ENCODE measurements around the gene KLHDC8A. TPM values are rescaled to one million over a fixed set of nuclear protein-coding genes. Genes with fewer than 3 reads are reported as not detected.
"Not testable (repeated sequence)": the region's sequence is repeated elsewhere in the genome, so short reads cannot be mapped to it uniquely, and the experiment has no call there.

KLHDC8A gene
- total and polyA plus RNA-seq, 7 experiments from 2014 or later = not detected

GRCh38 chr1:205392650-205393049 is 35.9 kb upstream of the KLHDC8A start:
- H3K27me3 ChIP-seq (ENCODE audit: control insufficient read depth in 2 of 2, insufficient read depth in 2 of 2, low read length in 2 of 2) = peaks cover 0 to 4% of the 10 kb centered on the region in 2 donors
- no peak for ATAC-seq
- intact Hi-C loops (cut with micrococcal nuclease) = no loop called here
- Mint-ChIP-seq H3K27me3 (peaks cover 13 to 53% (median 30%) of the 10 kb centered on the region in 5 donors), H3K27ac (no peak overlapping the region), H3K4me1 (peaks cover 0 to 10% (median 0%) of the 10 kb centered on the region in 7 donors), H3K36me3 (no peaks in the 10 kb centered on the region), H3K4me3 (no peak overlapping the region), H3K9me3 (peaks cover 0 to 2% (median 0%) of the 10 kb centered on the region in 11 donors)
- CTCF ChIA-PET = interaction anchor here (0.7 to 2.4 kb wide), 2 partner anchors 93 to 132 kb away, joined by 4 to 8 read pairs; no protein-coding TSS in a partner anchor
- POLR2A ChIA-PET = no interaction called here
- H3K9me3 ChIP-seq (ENCODE audit: control insufficient read depth in 2 of 3, low read length in 3 of 3) = no peaks in the 10 kb centered on the region
- no peaks in the 10 kb centered on the region for H3K4me1 ChIP-seq (ENCODE audit: control insufficient read depth in 2 of 2, insufficient read depth in 2 of 2, low read length in 2 of 2)
- no peak overlapping the region for H3K4me3 ChIP-seq (ENCODE audit: low read length)
- no peaks in the 10 kb centered on the region for H3K36me3 ChIP-seq (ENCODE audit: control insufficient read depth in 2 of 3, insufficient read depth in 3 of 3, low read length in 3 of 3)
- no peak overlapping the region for H3K27ac ChIP-seq (ENCODE audit: low read depth, low read length)
- no peak for DNase-seq

- Mint-ChIP-seq H3K27ac (no peak overlapping the region), H3K27me3 (peaks cover 13 to 44% (median 30%) of the 10 kb centered on the region in 5 donors), H3K4me1 (peaks cover 0 to under 1% (median 0%) of the 10 kb centered on the region in 7 donors), H3K36me3 (no peaks in the 10 kb centered on the region), H3K4me3 (no peak overlapping the region), H3K9me3 (peaks cover 0 to 2% (median 0%) of the 10 kb centered on the region in 11 donors)
- Histone ChIP-seq H3K4me3 (ENCODE audit: low read length) (no peak overlapping the region), H3K36me3 (ENCODE audit: control insufficient read depth in 2 of 3, insufficient read depth in 3 of 3, low read length in 3 of 3) (no peaks in the 10 kb centered on the region), H3K4me1 (ENCODE audit: control insufficient read depth in 2 of 2, insufficient read depth in 2 of 2, low read length in 2 of 2) (no peaks in the 10 kb centered on the region), H3K9me3 (ENCODE audit: control insufficient read depth in 2 of 3, low read length in 3 of 3) (no peaks in the 10 kb centered on the region), H3K27me3 (ENCODE audit: control insufficient read depth in 2 of 2, insufficient read depth in 2 of 2, low read length in 2 of 2) (peaks cover 0 to 4% of the 10 kb centered on the region in 2 donors), H3K27ac (ENCODE audit: low read depth, low read length) (no peak overlapping the region)
- ChIA-PET CTCF (interaction anchor here (1.3 to 2.4 kb wide), 2 partner anchors 94 to 110 kb away, joined by 3 to 8 read pairs; no protein-coding TSS in a partner anchor), POLR2A (interaction anchor here (0.6 to 0.7 kb wide), 2 partner anchors 61 to 93 kb away, joined by 3 to 5 read pairs; no protein-coding TSS in a partner anchor)
- intact Hi-C loops (cut with micrococcal nuclease) = no loop called here
- ATAC-seq (no peak), DNase-seq (no peak)
These were observed 34.7 kb upstream of the KLHDC8A start for GRCh38 chr1:205391386-205391785.

GRCh38 chr1:205387845-205388244 is 31.1 kb upstream of the KLHDC8A start:
- intact Hi-C loops (cut with micrococcal nuclease) = no loop called here
- Mint-ChIP-seq H3K4me1 (no peaks in the 10 kb centered on the region), H3K9me3 (no peaks in the 10 kb centered on the region), H3K27ac (no peak overlapping the region), H3K36me3 (no peaks in the 10 kb centered on the region), H3K4me3 (no peak overlapping the region), H3K27me3 (peaks cover 12 to 34% (median 24%) of the 10 kb centered on the region in 5 donors)
- Histone ChIP-seq H3K36me3 (ENCODE audit: control insufficient read depth in 2 of 3, insufficient read depth in 3 of 3, low read length in 3 of 3) (no peaks in the 10 kb centered on the region), H3K27me3 (ENCODE audit: control insufficient read depth in 2 of 2, insufficient read depth in 2 of 2, low read length in 2 of 2) (peaks cover 0 to 4% of the 10 kb centered on the region in 2 donors), H3K4me3 (ENCODE audit: low read length) (no peak overlapping the region), H3K4me1 (ENCODE audit: control insufficient read depth in 2 of 2, insufficient read depth in 2 of 2, low read length in 2 of 2) (no peaks in the 10 kb centered on the region), H3K27ac (ENCODE audit: low read depth, low read length) (no peak overlapping the region), H3K9me3 (ENCODE audit: control insufficient read depth in 2 of 3, low read length in 3 of 3) (no peaks in the 10 kb centered on the region)
- ChIA-PET POLR2A (interaction anchor here (0.7 kb wide), 1 partner anchor 266 kb away, joined by 4 read pairs; no protein-coding TSS in a partner anchor), CTCF (no interaction called here)
- ATAC-seq (no peak), DNase-seq (no peak)

- H3K9me3 ChIP-seq (ENCODE audit: control insufficient read depth in 2 of 3, low read length in 3 of 3); ATAC-seq; H3K36me3 Mint-ChIP-seq; H3K9me3 Mint-ChIP-seq; intact Hi-C loops (cut with micrococcal nuclease); H3K4me1 Mint-ChIP-seq; H3K36me3 ChIP-seq (ENCODE audit: control insufficient read depth in 2 of 3, insufficient read depth in 3 of 3, low read length in 3 of 3); H3K27ac ChIP-seq (ENCODE audit: low read depth, low read length); H3K4me3 ChIP-seq (ENCODE audit: low read length); H3K4me1 ChIP-seq (ENCODE audit: control insufficient read depth in 2 of 2, insufficient read depth in 2 of 2, low read length in 2 of 2); H3K27me3 ChIP-seq (ENCODE audit: control insufficient read depth in 2 of 2, insufficient read depth in 2 of 2, low read length in 2 of 2); POLR2A ChIA-PET; H3K27ac Mint-ChIP-seq; H3K4me3 Mint-ChIP-seq; DNase-seq: not testable (repeated sequence)
- CTCF ChIA-PET = interaction anchor here (0.6 kb wide), 1 partner anchor 29 kb away, joined by 3 read pairs; no protein-coding TSS in a partner anchor
- peaks cover 0 to 19% (median 4%) of the 10 kb centered on the region in 5 donors for H3K27me3 Mint-ChIP-seq
These were observed 26.3 kb upstream of the KLHDC8A start for GRCh38 chr1:205382990-205383389.

GRCh38 chr1:205382561-205382960 is 25.8 kb upstream of the KLHDC8A start:
- DNase-seq = no peak
- no peaks in the 10 kb centered on the region for H3K36me3 Mint-ChIP-seq
- intact Hi-C loops (cut with micrococcal nuclease) = no loop called here
- ATAC-seq = no peak
- H3K9me3 ChIP-seq (ENCODE audit: control insufficient read depth in 2 of 3, low read length in 3 of 3) = no peaks in the 10 kb centered on the region
- no peaks in the 10 kb centered on the region for H3K4me1 Mint-ChIP-seq
- no peak overlapping the region for H3K27ac ChIP-seq (ENCODE audit: low read depth, low read length)
- no peak overlapping the region for H3K4me3 Mint-ChIP-seq
- H3K36me3 ChIP-seq (ENCODE audit: control insufficient read depth in 2 of 3, insufficient read depth in 3 of 3, low read length in 3 of 3) = no peaks in the 10 kb centered on the region
- peaks cover 0 to 17% (median 4%) of the 10 kb centered on the region in 5 donors for H3K27me3 Mint-ChIP-seq
- no peaks in the 10 kb centered on the region for H3K9me3 Mint-ChIP-seq
- POLR2A ChIA-PET = no interaction called here
- no peaks in the 10 kb centered on the region for H3K4me1 ChIP-seq (ENCODE audit: control insufficient read depth in 2 of 2, insufficient read depth in 2 of 2, low read length in 2 of 2)
- no peak overlapping the region for H3K27ac Mint-ChIP-seq
- no peaks in the 10 kb centered on the region for H3K27me3 ChIP-seq (ENCODE audit: control insufficient read depth in 2 of 2, insufficient read depth in 2 of 2, low read length in 2 of 2)
- CTCF ChIA-PET = no interaction called here
- H3K4me3 ChIP-seq (ENCODE audit: low read length) = no peak overlapping the region

GRCh38 chr1:205381305-205381704 is 24.6 kb upstream of the KLHDC8A start:
- Histone ChIP-seq H3K36me3 (ENCODE audit: control insufficient read depth in 2 of 3, insufficient read depth in 3 of 3, low read length in 3 of 3) (no peaks in the 10 kb centered on the region), H3K27ac (ENCODE audit: low read depth, low read length) (no peak overlapping the region), H3K27me3 (ENCODE audit: control insufficient read depth in 2 of 2, insufficient read depth in 2 of 2, low read length in 2 of 2) (no peaks in the 10 kb centered on the region), H3K9me3 (ENCODE audit: control insufficient read depth in 2 of 3, low read length in 3 of 3) (no peaks in the 10 kb centered on the region), H3K4me1 (ENCODE audit: control insufficient read depth in 2 of 2, insufficient read depth in 2 of 2, low read length in 2 of 2) (no peaks in the 10 kb centered on the region), H3K4me3 (ENCODE audit: low read length) (no peak overlapping the region)
- H3K27ac Mint-ChIP-seq = no peak overlapping the region
- H3K27me3 Mint-ChIP-seq = peaks cover 0 to 17% (median 6%) of the 10 kb centered on the region in 5 donors
- H3K36me3 Mint-ChIP-seq = no peaks in the 10 kb centered on the region
- H3K4me3 Mint-ChIP-seq = no peak overlapping the region
- no peak for DNase-seq
- ATAC-seq = no peak
- ChIA-PET CTCF (no interaction called here), POLR2A (no interaction called here)
- H3K9me3 Mint-ChIP-seq = no peaks in the 10 kb centered on the region
- H3K4me1 Mint-ChIP-seq = peaks cover 0 to 2% (median under 1%) of the 10 kb centered on the region in 7 donors
- intact Hi-C loops (cut with micrococcal nuclease) = no loop called here

- CTCF ChIA-PET = no interaction called here
- Mint-ChIP-seq H3K27me3 (peaks cover 0 to 22% (median 10%) of the 10 kb centered on the region in 5 donors), H3K27ac (no peak overlapping the region), H3K4me3 (no peak overlapping the region), H3K36me3 (no peaks in the 10 kb centered on the region), H3K9me3 (no peaks in the 10 kb centered on the region), H3K4me1 (peaks cover 0 to 6% (median 4%) of the 10 kb centered on the region in 7 donors)
- intact Hi-C loops (cut with micrococcal nuclease) = no loop called here
- no peaks in the 10 kb centered on the region for H3K27me3 ChIP-seq (ENCODE audit: control insufficient read depth in 2 of 2, insufficient read depth in 2 of 2, low read length in 2 of 2)
- DNase-seq = no peak
- H3K36me3 ChIP-seq (ENCODE audit: control insufficient read depth in 2 of 3, insufficient read depth in 3 of 3, low read length in 3 of 3) = no peaks in the 10 kb centered on the region
- H3K4me1 ChIP-seq (ENCODE audit: control insufficient read depth in 2 of 2, insufficient read depth in 2 of 2, low read length in 2 of 2) = no peaks in the 10 kb centered on the region
- H3K4me3 ChIP-seq (ENCODE audit: low read length) = no peak overlapping the region
- POLR2A ChIA-PET = no interaction called here
- H3K9me3 ChIP-seq (ENCODE audit: control insufficient read depth in 2 of 3, low read length in 3 of 3) = no peaks in the 10 kb centered on the region
- no peak overlapping the region for H3K27ac ChIP-seq (ENCODE audit: low read depth, low read length)
- ATAC-seq = no peak
These were observed 24.2 kb upstream of the KLHDC8A start for GRCh38 chr1:205380882-205381281.
